IPS-20b (cell line): Measurements from ENCODE around the gene STK16.

Source experiments
- H3K27ac ChIP-seq: one replicate; pipeline ENCODE4 v1.5.1; 2013; ENCODE audit warnings: low read length
- H3K27me3 ChIP-seq: 2 replicates; pipeline ENCODE4 v1.6.1; 2013; ENCODE audit warnings: mild to moderate bottlenecking, low read length, inconsistent platforms; ENCODE audit not compliant: insufficient read depth
- H3K36me3 ChIP-seq: 2 replicates; pipeline ENCODE4 v1.6.1; 2013; ENCODE audit warnings: low read depth, mild to moderate bottlenecking, inconsistent platforms, low read length, moderate library complexity; ENCODE audit not compliant: insufficient read depth
- H3K4me1 ChIP-seq: 2 replicates; pipeline ENCODE4 v1.6.1; 2013; ENCODE audit warnings: mild to moderate bottlenecking, control low read depth, inconsistent platforms, low read length, moderate library complexity; ENCODE audit not compliant: insufficient read depth
- H3K4me3 ChIP-seq: 2 replicates; pipeline ENCODE4 v1.5.1; 2013; ENCODE audit warnings: mild to moderate bottlenecking, low read length, inconsistent platforms
- H3K9ac ChIP-seq: 2 replicates; pipeline ENCODE4 v1.6.1; 2013; ENCODE audit warnings: low read depth, mild to moderate bottlenecking, inconsistent platforms, low read length, moderate library complexity
- H3K9me3 ChIP-seq: 2 replicates; pipeline ENCODE4 v1.6.1; 2013; ENCODE audit warnings: mild to moderate bottlenecking, low read depth, low read length, inconsistent platforms; ENCODE audit not compliant: insufficient read depth

STK16 gene

DNA sequence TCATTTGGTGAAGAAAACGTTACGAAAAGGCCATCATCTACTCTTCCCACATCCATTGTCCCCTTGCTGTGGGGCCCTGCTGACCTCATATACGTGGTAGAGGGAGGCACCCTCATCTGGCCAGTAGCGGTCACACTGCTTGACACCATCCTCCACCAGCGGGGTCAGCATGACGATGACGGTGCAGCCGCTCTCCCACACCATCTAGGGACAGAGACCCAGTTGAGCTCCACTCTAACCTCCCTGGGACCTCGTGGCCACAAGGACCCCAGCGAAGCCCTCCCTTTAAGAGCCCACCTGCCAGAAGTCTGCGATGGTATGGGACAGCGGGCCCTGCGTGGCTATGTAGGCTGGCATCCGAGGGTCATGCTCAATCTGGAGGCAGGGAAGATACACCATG, 50.9 kb downstream of the STK16 start:
- Histone ChIP-seq H3K4me3 (no peak overlapping the region), H3K9me3 (no peaks in the 10 kb centered on the region), H3K36me3 (no peaks in the 10 kb centered on the region), H3K4me1 (no peaks in the 10 kb centered on the region), H3K27ac (no peak overlapping the region), H3K27me3 (peaks cover 55% of the 10 kb centered on the region), H3K9ac (no peak overlapping the region)

DNA sequence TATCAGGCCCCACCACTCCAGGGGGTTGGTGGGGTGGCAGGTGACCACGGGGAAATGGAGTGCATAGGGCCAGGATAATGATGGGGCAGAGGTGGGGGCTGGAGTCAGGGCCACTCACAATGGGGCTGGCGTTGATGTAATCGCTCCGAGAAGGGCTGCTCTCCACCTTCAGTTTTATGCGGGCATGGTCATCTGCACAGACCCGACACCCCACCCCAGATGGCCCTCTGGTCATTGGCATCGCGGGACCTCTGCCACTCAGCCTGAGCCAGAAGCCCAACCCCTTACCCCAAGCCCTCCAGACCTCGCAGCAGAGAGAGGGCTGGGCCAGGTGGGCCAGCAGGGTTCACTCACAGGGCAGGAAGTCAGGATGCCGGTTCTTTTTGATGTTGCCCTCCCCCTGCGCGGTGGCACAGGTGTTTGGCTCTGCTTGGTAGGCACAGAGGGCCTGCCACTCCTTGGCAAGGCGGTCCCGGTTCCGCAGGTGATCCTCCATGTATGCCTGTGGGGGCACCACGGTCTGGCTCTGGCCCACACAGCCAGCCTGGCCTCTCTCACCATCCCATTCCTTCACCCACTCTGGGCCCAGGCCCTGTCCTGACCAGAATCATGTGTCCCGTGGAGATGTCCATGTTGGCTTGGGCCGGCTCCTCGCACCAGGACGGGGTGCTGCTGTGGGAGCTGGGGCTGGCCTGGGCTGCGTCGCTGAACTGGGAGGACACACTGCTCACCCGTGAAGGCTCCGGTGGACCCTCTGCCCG, 51.5 kb downstream of the STK16 start:
- Histone ChIP-seq H3K4me3 (no peak overlapping the region), H3K9me3 (no peaks in the 10 kb centered on the region), H3K9ac (no peak overlapping the region), H3K27me3 (peaks cover 49% of the 10 kb centered on the region), H3K4me1 (no peaks in the 10 kb centered on the region), H3K36me3 (no peaks in the 10 kb centered on the region), H3K27ac (no peak overlapping the region)

GRCh38 chr2:219297766-219298456, 52.6 kb downstream of the STK16 start:
- H3K9ac ChIP-seq = no peak overlapping the region
- H3K4me1 ChIP-seq = no peaks in the 10 kb centered on the region
- H3K27ac ChIP-seq = no peak overlapping the region
- H3K9me3 ChIP-seq = no peaks in the 10 kb centered on the region
- H3K27me3 ChIP-seq = peaks cover 47% of the 10 kb centered on the region
- no peaks in the 10 kb centered on the region for H3K36me3 ChIP-seq
- no peak overlapping the region for H3K4me3 ChIP-seq

DNA sequence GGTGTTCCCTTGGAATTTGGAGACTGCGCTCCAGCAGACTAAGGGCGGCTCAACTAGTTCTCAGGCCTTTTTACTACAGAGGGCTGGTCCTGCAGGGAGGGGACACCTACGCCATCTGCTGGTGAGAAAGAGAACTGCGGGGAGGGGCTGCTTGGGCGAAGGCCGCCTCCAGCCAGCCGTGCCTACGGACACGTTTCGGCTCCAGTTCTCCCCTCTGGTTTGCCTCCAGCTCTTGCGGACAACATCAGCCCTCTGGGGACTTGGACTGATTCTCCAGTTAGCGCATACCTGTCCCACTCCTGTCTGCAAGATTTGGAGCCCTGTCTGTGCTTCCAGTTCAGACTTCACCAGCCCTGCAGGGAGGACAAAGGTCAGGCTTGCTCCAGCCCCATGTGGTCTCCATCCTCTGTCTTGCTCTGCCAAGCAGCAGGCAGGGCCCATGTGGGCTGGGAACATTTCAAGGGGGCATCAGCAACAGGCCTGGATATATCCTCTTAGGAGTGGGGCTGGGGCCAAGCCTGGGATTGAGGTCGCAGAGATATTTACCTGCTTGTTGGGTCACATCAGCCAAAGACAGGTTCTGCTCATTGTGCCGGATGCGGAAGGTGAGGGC, 53.6 kb downstream of the STK16 start:
- H3K27me3 ChIP-seq = peaks cover 48% of the 10 kb centered on the region
- no peak overlapping the region for H3K27ac ChIP-seq
- no peaks in the 10 kb centered on the region for H3K36me3 ChIP-seq
- H3K4me1 ChIP-seq = no peaks in the 10 kb centered on the region
- peak overlapping the region; percentile 23; the same call in 1 of the 2 replicates for H3K9ac ChIP-seq
- no peaks in the 10 kb centered on the region for H3K9me3 ChIP-seq
- no peak overlapping the region for H3K4me3 ChIP-seq

GRCh38 chr2:219299372-219299760, 54.1 kb downstream of the STK16 start:
- no peak overlapping the region for H3K27ac ChIP-seq
- no peak overlapping the region for H3K9ac ChIP-seq
- H3K36me3 ChIP-seq = no peaks in the 10 kb centered on the region
- no peak overlapping the region for H3K4me3 ChIP-seq
- peaks cover 45% of the 10 kb centered on the region for H3K27me3 ChIP-seq
- no peaks in the 10 kb centered on the region for H3K4me1 ChIP-seq
- H3K9me3 ChIP-seq = no peaks in the 10 kb centered on the region
